Panc1 (cell line): ENCODE data around the gene CLIC6. TPM values are rescaled to one million over a fixed set of nuclear protein-coding genes. Genes with fewer than 3 reads are reported as not detected.

Source experiments
- ATAC-seq: fragments of 200-7000 bp; cut with Tn5 transposase; 2 replicates; pipeline ENCODE4 v1.9.1; 2020; ENCODE audit warnings: mild to moderate bottlenecking, moderate library complexity
- BruUV-seq: library from RNA; stranded (reverse); fragments of 400-500 nt; replicated peaks from 2 replicates; lab custom pipeline; 2021; lab: Mats Ljungman, UMichigan
- CTCF ChIA-PET: fragments of 300-600 bp; sonication (Branson Sonifier 250); formaldehyde crosslinking; loops from one replicate; lab custom pipeline; 2022; ENCODE audit warnings: antibody characterized with exemption; lab: Charles Lee
- POLR2A ChIA-PET: fragments of 300-600 bp; sonication (Branson Sonifier 250); formaldehyde crosslinking; loops from one replicate; lab custom pipeline; 2022; ENCODE audit warnings: antibody characterized with exemption; lab: Charles Lee
- DNase-seq: peaks from one replicate; pipeline ENCODE4 v3.0.0-alpha.2; 2010; ENCODE audit warnings: low read depth, low spot score
- H3K27ac ChIP-seq: 2 replicates; pipeline ENCODE4 v1.5.1; 2011; ENCODE audit warnings: mild to moderate bottlenecking, low read length, inconsistent platforms
- H3K27me3 ChIP-seq: fragments of 200-500 bp; sonication (Bioruptor generic); 2 replicates; pipeline ENCODE4 v1.6.0; 2014; ENCODE audit warnings: low read length, inconsistent platforms; ENCODE audit not compliant: control insufficient read depth, insufficient read depth
- H3K36me3 ChIP-seq: fragments of 200-500 bp; sonication (Bioruptor generic); 2 replicates; pipeline ENCODE4 v1.5.1; 2014; ENCODE audit warnings: inconsistent platforms, mild to moderate bottlenecking, low read length, moderate library complexity; ENCODE audit not compliant: control insufficient read depth, insufficient read depth
- H3K4me1 ChIP-seq: 2 replicates; pipeline ENCODE4 v1.5.1; 2011; ENCODE audit warnings: inconsistent platforms, mild to moderate bottlenecking, low read length, moderate library complexity; ENCODE audit not compliant: control insufficient read depth, insufficient read depth
- H3K4me3 ChIP-seq, 2 experiments: 2 replicates each; pipeline ENCODE4 v1.5.1; 2011 to 2012; ENCODE audit warnings: low read depth in 2 of 2, low read length in 2 of 2, mild to moderate bottlenecking in 2 of 2, inconsistent platforms in 1 of 2, moderate library complexity in 1 of 2
- H3K9me3 ChIP-seq: fragments of 200-500 bp; sonication (Bioruptor generic); 2 replicates; pipeline ENCODE4 v1.5.1; 2014; ENCODE audit warnings: low read depth, mild to moderate bottlenecking, inconsistent platforms, low read length, moderate library complexity; ENCODE audit not compliant: control insufficient read depth, insufficient read depth
- POLR2AphosphoS5 ChIP-seq: IDR thresholded peaks from 2 replicates; pipeline ENCODE4 v1.6.1; 2012; ENCODE audit warnings: mild to moderate bottlenecking, low read depth, low read length, moderate library complexity
- SIN3A ChIP-seq: IDR thresholded peaks from 2 replicates; pipeline ENCODE4 v1.6.1; 2012; ENCODE audit warnings: low read depth, mild to moderate bottlenecking, low read length, moderate library complexity, borderline replicate concordance; ENCODE audit not compliant: insufficient read depth
- TCF7L2 ChIP-seq: IDR thresholded peaks from 2 replicates; pipeline ENCODE4 v1.6.1; 2011; ENCODE audit warnings: mild to moderate bottlenecking, low read depth, low read length, inconsistent platforms
- in situ Hi-C: cut with HindIII; loops from 2 replicates; pipeline ENCODE4 v1.10.0; 2016; ENCODE audit warnings: low sequenced_read_pairs, low pct_unique_long_range_greater_than_20kb
- intact Hi-C: fragments of 100-400 bp; cut with micrococcal nuclease; formaldehyde crosslinking; loops from one replicate; pipeline ENCODE4 v1.10.0; 2022; ENCODE audit not compliant: unreplicated experiment
- total RNA-seq: library from RNA; stranded (reverse); gene quantifications from one replicate; pipeline ENCODE4 v1.2.1, GENCODE V29; 2021; ENCODE audit not compliant: unreplicated experiment
- TF ChIP-seq, protein P1 (sequence below), 2 experiments: IDR thresholded peaks; 2 replicates each; pipeline ENCODE4 v1.6.1; 2011 to 2012; ENCODE audit warnings: low read depth in 2 of 2, control low read depth in 1 of 2, low read length in 1 of 2, mild to moderate bottlenecking in 1 of 2, moderate library complexity in 1 of 2; ENCODE audit not compliant: insufficient read depth in 1 of 2
- TF ChIP-seq, protein P2 (sequence below): fragments of 450-650 bp; IDR thresholded peaks from 2 replicates; pipeline ENCODE4 v1.5.1; 2017; ENCODE audit warnings: mild to moderate bottlenecking

Gene CLIC6
- total RNA-seq, 1 experiment from 2014 or later = 0.05 TPM

DNA sequence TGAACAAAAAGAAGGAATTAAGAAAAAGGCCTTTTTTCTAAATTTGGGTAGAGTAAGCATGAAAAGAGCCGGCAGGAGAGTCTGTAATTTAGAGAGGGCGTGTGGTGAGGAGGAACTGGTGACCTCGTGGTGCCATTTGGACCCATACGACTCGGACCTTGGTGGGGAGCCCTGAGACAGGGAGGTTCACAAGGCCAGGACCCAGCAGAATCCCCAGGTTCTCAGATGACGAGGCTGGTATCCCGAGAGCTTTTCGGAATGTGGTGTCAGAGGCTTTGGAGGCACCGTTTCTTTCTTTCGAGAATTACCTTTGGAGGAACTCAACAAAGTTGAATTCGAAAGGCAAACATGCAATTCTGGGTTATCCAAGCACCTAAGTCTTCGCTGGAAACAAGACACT, 34.8 kb downstream of the CLIC6 start:
- TF ChIP-seq, protein P1, sequence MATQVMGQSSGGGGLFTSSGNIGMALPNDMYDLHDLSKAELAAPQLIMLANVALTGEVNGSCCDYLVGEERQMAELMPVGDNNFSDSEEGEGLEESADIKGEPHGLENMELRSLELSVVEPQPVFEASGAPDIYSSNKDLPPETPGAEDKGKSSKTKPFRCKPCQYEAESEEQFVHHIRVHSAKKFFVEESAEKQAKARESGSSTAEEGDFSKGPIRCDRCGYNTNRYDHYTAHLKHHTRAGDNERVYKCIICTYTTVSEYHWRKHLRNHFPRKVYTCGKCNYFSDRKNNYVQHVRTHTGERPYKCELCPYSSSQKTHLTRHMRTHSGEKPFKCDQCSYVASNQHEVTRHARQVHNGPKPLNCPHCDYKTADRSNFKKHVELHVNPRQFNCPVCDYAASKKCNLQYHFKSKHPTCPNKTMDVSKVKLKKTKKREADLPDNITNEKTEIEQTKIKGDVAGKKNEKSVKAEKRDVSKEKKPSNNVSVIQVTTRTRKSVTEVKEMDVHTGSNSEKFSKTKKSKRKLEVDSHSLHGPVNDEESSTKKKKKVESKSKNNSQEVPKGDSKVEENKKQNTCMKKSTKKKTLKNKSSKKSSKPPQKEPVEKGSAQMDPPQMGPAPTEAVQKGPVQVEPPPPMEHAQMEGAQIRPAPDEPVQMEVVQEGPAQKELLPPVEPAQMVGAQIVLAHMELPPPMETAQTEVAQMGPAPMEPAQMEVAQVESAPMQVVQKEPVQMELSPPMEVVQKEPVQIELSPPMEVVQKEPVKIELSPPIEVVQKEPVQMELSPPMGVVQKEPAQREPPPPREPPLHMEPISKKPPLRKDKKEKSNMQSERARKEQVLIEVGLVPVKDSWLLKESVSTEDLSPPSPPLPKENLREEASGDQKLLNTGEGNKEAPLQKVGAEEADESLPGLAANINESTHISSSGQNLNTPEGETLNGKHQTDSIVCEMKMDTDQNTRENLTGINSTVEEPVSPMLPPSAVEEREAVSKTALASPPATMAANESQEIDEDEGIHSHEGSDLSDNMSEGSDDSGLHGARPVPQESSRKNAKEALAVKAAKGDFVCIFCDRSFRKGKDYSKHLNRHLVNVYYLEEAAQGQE (IDR thresholded peaks at IDR 0.05; ENCODE audit: insufficient read depth in 1 of 2, low read depth in 2 of 2, low read length in 1 of 2) = no peak
- TF ChIP-seq SIN3A (no peak), TCF7L2 (no peak), POLR2AphosphoS5 (no peak)
- TF ChIP-seq, protein P2, sequence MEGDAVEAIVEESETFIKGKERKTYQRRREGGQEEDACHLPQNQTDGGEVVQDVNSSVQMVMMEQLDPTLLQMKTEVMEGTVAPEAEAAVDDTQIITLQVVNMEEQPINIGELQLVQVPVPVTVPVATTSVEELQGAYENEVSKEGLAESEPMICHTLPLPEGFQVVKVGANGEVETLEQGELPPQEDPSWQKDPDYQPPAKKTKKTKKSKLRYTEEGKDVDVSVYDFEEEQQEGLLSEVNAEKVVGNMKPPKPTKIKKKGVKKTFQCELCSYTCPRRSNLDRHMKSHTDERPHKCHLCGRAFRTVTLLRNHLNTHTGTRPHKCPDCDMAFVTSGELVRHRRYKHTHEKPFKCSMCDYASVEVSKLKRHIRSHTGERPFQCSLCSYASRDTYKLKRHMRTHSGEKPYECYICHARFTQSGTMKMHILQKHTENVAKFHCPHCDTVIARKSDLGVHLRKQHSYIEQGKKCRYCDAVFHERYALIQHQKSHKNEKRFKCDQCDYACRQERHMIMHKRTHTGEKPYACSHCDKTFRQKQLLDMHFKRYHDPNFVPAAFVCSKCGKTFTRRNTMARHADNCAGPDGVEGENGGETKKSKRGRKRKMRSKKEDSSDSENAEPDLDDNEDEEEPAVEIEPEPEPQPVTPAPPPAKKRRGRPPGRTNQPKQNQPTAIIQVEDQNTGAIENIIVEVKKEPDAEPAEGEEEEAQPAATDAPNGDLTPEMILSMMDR = no peak
- ATAC-seq (no peak), DNase-seq (no peak)
- H3K4me3 ChIP-seq = no peak overlapping the region
- H3K9me3 ChIP-seq = no peaks in the 10 kb centered on the region
- H3K36me3 ChIP-seq = no peaks in the 10 kb centered on the region
- no TSS peak for BruUV-seq
- ChIA-PET POLR2A (no interaction called here), CTCF (no interaction called here)
- H3K4me1 ChIP-seq = no peaks in the 10 kb centered on the region
- H3K27me3 ChIP-seq = peaks cover 7% of the 10 kb centered on the region
- intact Hi-C loops (no loop called here), in situ Hi-C loops (no loop called here)
- no peak overlapping the region for H3K27ac ChIP-seq

DNA sequence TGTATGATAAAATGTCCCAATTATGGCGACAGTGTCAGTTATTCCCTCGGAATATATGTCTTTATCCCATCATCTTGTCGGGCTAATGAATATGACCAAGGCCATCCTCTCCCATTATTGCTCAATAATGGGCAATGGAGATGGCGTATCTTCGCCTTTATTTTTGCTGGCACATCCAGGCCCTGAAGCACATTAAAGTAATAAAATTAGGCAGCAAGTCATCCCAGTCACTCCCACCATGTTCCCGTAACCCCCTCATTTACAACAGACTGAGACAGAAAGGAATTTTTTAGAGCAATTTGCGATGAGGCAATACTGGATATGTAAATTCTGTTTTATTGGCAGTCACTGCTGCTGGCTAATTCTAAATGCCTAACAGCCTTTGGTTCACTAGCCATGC, 35.3 kb downstream of the CLIC6 start:
- Histone ChIP-seq H3K9me3 (no peaks in the 10 kb centered on the region), H3K27me3 (peaks cover 7% of the 10 kb centered on the region), H3K4me1 (no peaks in the 10 kb centered on the region), H3K4me3 (no peak overlapping the region), H3K36me3 (no peaks in the 10 kb centered on the region), H3K27ac (no peak overlapping the region)
- ATAC-seq (no peak), DNase-seq (no peak)
- POLR2A ChIA-PET = no interaction called here
- in situ Hi-C loops (no loop called here), intact Hi-C loops (no loop called here)
- TF ChIP-seq, protein P1 (IDR thresholded peaks at IDR 0.05; ENCODE audit: insufficient read depth in 1 of 2, low read depth in 2 of 2, low read length in 1 of 2) = no peak
- TF ChIP-seq POLR2AphosphoS5 (no peak), TCF7L2 (no peak)
- no TSS peak for BruUV-seq
- CTCF ChIA-PET = no interaction called here
